B cell (primary cell): ENCODE results near the gene CCL14.
"Not testable (repeated sequence)": the region's sequence is repeated elsewhere in the genome, so short reads cannot be mapped to it uniquely, and the experiment has no call there.

ENCODE experiments used
- CTCF ChIP-seq: fragments of 200-600 bp; IDR thresholded peaks from one replicate; pipeline ENCODE4 v1.8.0; 2022; ENCODE audit warnings: antibody characterized with exemption, mild to moderate bottlenecking
- EZH2 ChIP-seq: IDR thresholded peaks from 2 replicates; pipeline ENCODE4 v1.6.1; 2012; ENCODE audit warnings: borderline replicate concordance, low read depth, mild to moderate bottlenecking, moderate library complexity, low read length; ENCODE audit not compliant: insufficient read depth, poor library complexity, severe bottlenecking

DNA sequence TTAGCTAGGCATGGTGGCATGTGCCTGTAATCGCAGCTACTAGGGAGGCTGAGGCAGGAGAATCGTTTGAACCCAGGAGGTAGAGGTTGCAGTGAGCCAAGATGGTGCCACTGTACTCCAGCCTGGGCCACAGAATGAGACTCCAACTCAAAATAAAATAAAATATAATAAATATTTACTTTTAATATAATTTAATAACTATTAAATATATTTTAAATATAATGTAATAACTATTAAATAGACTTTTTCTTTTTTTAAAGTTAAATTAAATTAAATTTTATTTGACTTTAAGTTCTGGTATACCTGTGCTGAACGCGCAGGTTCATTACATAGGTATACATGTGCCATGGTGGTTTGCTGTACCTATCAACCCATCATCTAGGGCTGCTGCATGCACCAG is 29.4 kb upstream of the CCL14 start:
- not testable (repeated sequence) for TF ChIP-seq CTCF, EZH2
